ENCODE data around the gene PLCH1.

- TF ChIP-seq CTCF (tag by site-specific recombination; IDR thresholded peaks at IDR 0.05): no peak
- no peak for TF ChIP-seq ZNF558 (tag by site-specific recombination; IDR thresholded peaks at IDR 0.05)
- no peak for TF ChIP-seq ZNF133 (tag by site-specific recombination; IDR thresholded peaks at IDR 0.05)
- no peak for TF ChIP-seq REST (tag by site-specific recombination; IDR thresholded peaks at IDR 0.05)
- no peak for TF ChIP-seq ZNF555 (tag by site-specific recombination; conservative IDR thresholded peaks at IDR 0.05)
- no peak for TF ChIP-seq PRDM1 (tag by site-specific recombination; IDR thresholded peaks at IDR 0.05)
- TF ChIP-seq KLF1 (tag by site-specific recombination; IDR thresholded peaks at IDR 0.05): no peak
- TF ChIP-seq KLF10 (tag by site-specific recombination; IDR thresholded peaks at IDR 0.05): no peak
- TF ChIP-seq ZNF639 (tag by site-specific recombination; IDR thresholded peaks at IDR 0.05): no peak
- no peak for TF ChIP-seq ZNF274 (IDR thresholded peaks at IDR 0.05; ENCODE audit: low read length)
- no peak for TF ChIP-seq ZNF274 (tag by site-specific recombination; IDR thresholded peaks at IDR 0.05; ENCODE audit: borderline replicate concordance)
Measured at GRCh38 chr3:155350571-155350970, 394.3 kb downstream of the PLCH1 start.
